NK-92 (cell line): ENCODE data around the gene HPCAL4.

Experiments
- DNase-seq: peaks from one replicate; lab custom pipeline; 2025; ENCODE audit not compliant: unreplicated experiment; lab: John Stamatoyannopoulos, UW

The HPCAL4 gene

GRCh38 chr1:39652554-39652953 lies 38.7 kb downstream of the HPCAL4 start:
- no peak for DNase-seq

- no peak for DNase-seq
These were observed 39.1 kb downstream of the HPCAL4 start for GRCh38 chr1:39652105-39652504.

GRCh38 chr1:39650431-39650830 lies 40.8 kb downstream of the HPCAL4 start:
- DNase-seq, result no peak

GRCh38 chr1:39649636-39650185 lies 41.5 kb downstream of the HPCAL4 start:
- DNase-seq, result no peak

GRCh38 chr1:39648496-39648895 lies 42.7 kb downstream of the HPCAL4 start:
- no peak for DNase-seq

GRCh38 chr1:39647247-39647646 lies 44.0 kb downstream of the HPCAL4 start:
- no peak for DNase-seq

GRCh38 chr1:39646232-39647081 lies 44.8 kb downstream of the HPCAL4 start:
- no peak for DNase-seq

- no peak for DNase-seq
These were observed 45.7 kb downstream of the HPCAL4 start for GRCh38 chr1:39645411-39646043.

GRCh38 chr1:39643705-39644104 lies 47.5 kb downstream of the HPCAL4 start:
- no peak for DNase-seq

GRCh38 chr1:39642796-39643195 lies 48.4 kb downstream of the HPCAL4 start:
- no peak for DNase-seq

GRCh38 chr1:39640861-39641260 lies 50.4 kb downstream of the HPCAL4 start:
- DNase-seq, result no peak

GRCh38 chr1:39639305-39640130 lies 51.7 kb downstream of the HPCAL4 start, which contains the start of gene HEYL:
HEYL (minus strand) TSS chr1:39639643; CDS start chr1:39639625, 18 bp downstream.
- no peak for DNase-seq

GRCh38 chr1:39638965-39639304 lies 52.3 kb downstream of the HPCAL4 start:
- DNase-seq, result no peak

- DNase-seq, result no peak
These were observed 53.9 kb downstream of the HPCAL4 start for GRCh38 chr1:39637361-39637760.

GRCh38 chr1:39635871-39636210 lies 55.4 kb downstream of the HPCAL4 start:
- DNase-seq, result no peak

GRCh38 chr1:39635205-39635870 lies 55.9 kb downstream of the HPCAL4 start:
- no peak for DNase-seq

GRCh38 chr1:39633422-39633821 lies 57.8 kb downstream of the HPCAL4 start:
- no peak for DNase-seq

GRCh38 chr1:39632682-39633417 lies 58.4 kb downstream of the HPCAL4 start:
- DNase-seq, result no peak

- no peak for DNase-seq
These were observed 58.9 kb downstream of the HPCAL4 start for GRCh38 chr1:39632323-39632681.
